A549 (cell line): ENCODE measurements around the gene ATXN10.

Experiments
- CTCF ChIP-seq: fragments of >200 bp; sonication (Bioruptor Twin); formaldehyde crosslinking; IDR thresholded peaks from 3 replicates; pipeline ENCODE4 v1.5.1; 2016
- JUNB ChIP-seq: fragments of >200 bp; sonication (Bioruptor Twin); formaldehyde crosslinking; IDR thresholded peaks from 2 replicates; pipeline ENCODE4 v1.6.1; 2016
- POLR2A ChIP-seq: IDR thresholded peaks from 2 replicates; pipeline ENCODE4 v1.6.1; 2012; ENCODE audit warnings: mild to moderate bottlenecking, low read length
- POLR2AphosphoS2 ChIP-seq: conservative IDR thresholded peaks from 2 replicates; pipeline ENCODE4 v1.6.1; 2012; ENCODE audit warnings: low read length, improper control_type of control experiment, inconsistent platforms

GRCh38 chr22:45628515-45628914 is 43.1 kb upstream of the ATXN10 start:
- no peak for TF ChIP-seq POLR2A
- TF ChIP-seq CTCF = no peak
- no peak for TF ChIP-seq JUNB
- TF ChIP-seq POLR2AphosphoS2 = no peak
